ENCODE results near the gene KRT5. TPM values are rescaled to one million over a fixed set of nuclear protein-coding genes. Genes with fewer than 3 reads are reported as not detected.
"Not testable (repeated sequence)": the region's sequence is repeated elsewhere in the genome, so short reads cannot be mapped to it uniquely, and the experiment has no call there.

Gene KRT5
- total RNA-seq, 1 donor from 2014 or later: 0.51 TPM

DNA sequence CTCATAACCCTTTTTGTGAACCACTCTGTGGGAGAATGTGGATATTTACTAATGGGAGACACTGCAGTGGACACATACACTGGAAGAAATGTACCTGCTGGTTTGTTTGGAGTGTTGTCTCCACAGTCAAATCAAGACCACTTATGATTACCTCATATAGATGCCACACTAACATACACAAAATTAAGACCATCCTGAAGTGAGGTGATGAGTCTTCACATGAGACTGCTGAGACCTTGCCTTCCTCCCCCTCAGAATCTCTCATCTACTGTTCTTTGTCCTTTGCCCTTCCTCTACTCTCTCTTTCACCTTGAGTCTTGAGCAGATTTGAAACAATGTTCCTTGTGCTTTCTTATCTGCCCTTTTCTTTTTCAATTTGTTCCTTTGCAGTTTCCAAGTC is 31.5 kb downstream of the KRT5 start:
- H3K4me3 Mint-ChIP-seq: no peak overlapping the region
- no peaks in the 10 kb centered on the region for H3K4me1 Mint-ChIP-seq
- no peak for DNase-seq (ENCODE audit: low spot score in 2 of 2, unreplicated experiment in 2 of 2)
- no peak overlapping the region for H3K27ac Mint-ChIP-seq
- H3K9me3 Mint-ChIP-seq: peaks cover 13% of the 10 kb centered on the region
- H3K36me3 Mint-ChIP-seq: no peaks in the 10 kb centered on the region
- TF ChIP-seq, protein P1, sequence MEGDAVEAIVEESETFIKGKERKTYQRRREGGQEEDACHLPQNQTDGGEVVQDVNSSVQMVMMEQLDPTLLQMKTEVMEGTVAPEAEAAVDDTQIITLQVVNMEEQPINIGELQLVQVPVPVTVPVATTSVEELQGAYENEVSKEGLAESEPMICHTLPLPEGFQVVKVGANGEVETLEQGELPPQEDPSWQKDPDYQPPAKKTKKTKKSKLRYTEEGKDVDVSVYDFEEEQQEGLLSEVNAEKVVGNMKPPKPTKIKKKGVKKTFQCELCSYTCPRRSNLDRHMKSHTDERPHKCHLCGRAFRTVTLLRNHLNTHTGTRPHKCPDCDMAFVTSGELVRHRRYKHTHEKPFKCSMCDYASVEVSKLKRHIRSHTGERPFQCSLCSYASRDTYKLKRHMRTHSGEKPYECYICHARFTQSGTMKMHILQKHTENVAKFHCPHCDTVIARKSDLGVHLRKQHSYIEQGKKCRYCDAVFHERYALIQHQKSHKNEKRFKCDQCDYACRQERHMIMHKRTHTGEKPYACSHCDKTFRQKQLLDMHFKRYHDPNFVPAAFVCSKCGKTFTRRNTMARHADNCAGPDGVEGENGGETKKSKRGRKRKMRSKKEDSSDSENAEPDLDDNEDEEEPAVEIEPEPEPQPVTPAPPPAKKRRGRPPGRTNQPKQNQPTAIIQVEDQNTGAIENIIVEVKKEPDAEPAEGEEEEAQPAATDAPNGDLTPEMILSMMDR (IDR thresholded peaks at IDR 0.05; ENCODE audit: unreplicated experiment): no peak
- H3K27me3 Mint-ChIP-seq (ENCODE audit: low read depth): peaks cover 82% of the 10 kb centered on the region

DNA sequence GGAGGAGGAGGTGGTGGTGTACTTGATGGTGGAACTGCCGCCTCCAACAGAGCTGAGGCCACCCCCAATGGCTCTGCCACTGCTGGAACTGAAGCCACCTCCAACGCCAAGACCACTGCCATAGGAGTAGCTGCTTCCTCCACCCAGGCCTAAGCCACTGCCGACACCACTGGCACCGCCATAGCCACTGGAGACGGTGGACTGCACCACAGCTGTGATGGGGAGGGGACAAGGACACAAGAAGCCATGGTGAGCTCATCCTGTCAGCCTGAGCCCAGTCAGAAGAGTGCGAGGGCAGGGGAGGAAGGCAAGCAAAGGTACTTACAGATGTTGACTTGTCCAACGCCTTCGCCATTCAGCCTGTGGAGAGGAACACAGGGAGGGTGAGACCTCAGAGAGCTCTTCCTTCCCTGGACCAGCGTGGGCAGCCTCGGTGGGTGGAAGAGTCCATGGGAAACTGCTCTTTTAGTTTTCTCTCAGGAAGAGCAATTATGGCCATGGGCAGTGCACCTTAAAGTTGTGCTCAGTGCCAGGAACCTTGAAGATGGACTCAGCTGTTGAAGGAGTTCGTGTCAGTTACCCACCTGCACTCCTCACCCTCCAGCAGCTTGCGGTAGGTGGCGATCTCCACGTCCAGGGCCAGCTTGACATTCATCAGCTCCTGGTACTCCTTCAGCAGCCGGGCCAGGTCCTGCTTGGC is 32.3 kb downstream of the KRT5 start:
- not testable (repeated sequence) for H3K36me3 Mint-ChIP-seq; H3K4me3 Mint-ChIP-seq; H3K27ac Mint-ChIP-seq; DNase-seq (ENCODE audit: low spot score in 2 of 2, unreplicated experiment in 2 of 2); H3K4me1 Mint-ChIP-seq
- H3K27me3 Mint-ChIP-seq (ENCODE audit: low read depth): peaks cover 82% of the 10 kb centered on the region
- H3K9me3 Mint-ChIP-seq: peaks cover 13% of the 10 kb centered on the region

DNA sequence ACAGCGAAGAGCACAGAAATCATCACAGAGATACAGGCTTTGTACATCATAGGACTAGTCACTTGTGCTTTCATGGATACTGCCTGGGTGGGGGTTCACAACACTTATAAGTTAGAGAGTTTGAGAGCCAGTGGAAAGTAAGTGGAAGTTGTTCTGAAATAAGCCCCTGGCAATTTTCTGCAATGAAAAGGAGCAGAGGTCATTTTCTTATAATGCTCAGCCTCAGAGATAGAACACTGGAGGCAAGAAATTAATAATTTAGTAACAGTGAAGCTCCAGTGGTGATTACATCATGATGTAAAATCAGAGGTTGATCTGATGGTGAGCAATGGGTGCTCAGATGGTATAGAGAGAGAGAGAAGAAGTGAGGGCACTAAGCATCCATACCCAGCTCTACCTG is 33.0 kb downstream of the KRT5 start:
- no peak for DNase-seq (ENCODE audit: low spot score in 2 of 2, unreplicated experiment in 2 of 2)
- Mint-ChIP-seq H3K27ac (no peak overlapping the region), H3K4me1 (no peaks in the 10 kb centered on the region), H3K9me3 (peaks cover 13% of the 10 kb centered on the region), H3K4me3 (no peak overlapping the region), H3K36me3 (no peaks in the 10 kb centered on the region), H3K27me3 (ENCODE audit: low read depth) (peaks cover 81% of the 10 kb centered on the region)
- TF ChIP-seq, protein P1 (IDR thresholded peaks at IDR 0.05; ENCODE audit: unreplicated experiment): no peak

DNA sequence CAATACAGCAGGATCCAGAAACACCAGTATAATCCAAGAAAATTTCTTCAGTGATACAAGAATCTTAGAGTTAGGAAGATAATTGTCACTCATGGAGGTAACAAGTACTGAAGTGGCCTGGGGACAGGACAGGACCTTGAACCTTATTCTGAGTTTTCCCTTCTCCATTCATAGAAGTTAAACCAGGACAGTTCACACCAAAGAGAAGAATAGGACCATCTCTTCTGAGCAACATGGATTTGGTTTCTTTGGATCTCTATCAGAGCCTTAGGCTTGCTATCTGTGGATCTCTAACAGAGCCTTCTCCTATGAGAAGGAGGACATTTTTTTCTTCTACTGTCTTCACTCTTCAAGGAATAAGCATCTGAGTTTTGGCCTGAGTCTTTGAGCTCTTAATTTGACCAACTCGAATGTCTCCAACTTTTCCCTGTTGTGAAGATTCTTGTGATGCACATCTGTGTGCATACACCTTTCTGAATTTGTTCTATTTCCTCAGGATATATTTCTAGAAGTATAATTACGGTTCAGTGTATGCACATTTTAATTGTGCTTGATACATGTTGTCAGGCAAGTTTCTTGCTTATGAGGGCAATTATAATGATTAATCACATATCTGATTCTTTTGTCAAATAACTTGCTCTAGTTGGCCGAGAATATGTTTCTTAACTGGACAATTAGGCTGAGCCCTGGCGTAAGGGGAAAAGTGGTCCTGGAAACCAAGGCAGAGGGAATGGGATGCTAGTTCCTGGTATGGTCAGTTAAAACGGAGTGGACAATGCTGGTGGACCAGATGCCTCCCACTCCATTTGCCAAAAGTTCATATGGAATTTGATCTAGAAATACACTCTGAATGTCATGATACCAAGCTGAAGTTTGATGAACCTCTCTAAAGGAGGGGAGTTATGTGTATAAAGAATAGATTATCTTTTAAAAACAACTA is 33.8 kb downstream of the KRT5 start:
- Mint-ChIP-seq H3K4me3 (no peak overlapping the region), H3K36me3 (no peaks in the 10 kb centered on the region), H3K27ac (no peak overlapping the region), H3K27me3 (ENCODE audit: low read depth) (peaks cover 77% of the 10 kb centered on the region), H3K9me3 (peaks cover 13% of the 10 kb centered on the region), H3K4me1 (no peaks in the 10 kb centered on the region)
- DNase-seq (ENCODE audit: low spot score in 2 of 2, unreplicated experiment in 2 of 2): no peak
- TF ChIP-seq, protein P1 (IDR thresholded peaks at IDR 0.05; ENCODE audit: unreplicated experiment): no peak

DNA sequence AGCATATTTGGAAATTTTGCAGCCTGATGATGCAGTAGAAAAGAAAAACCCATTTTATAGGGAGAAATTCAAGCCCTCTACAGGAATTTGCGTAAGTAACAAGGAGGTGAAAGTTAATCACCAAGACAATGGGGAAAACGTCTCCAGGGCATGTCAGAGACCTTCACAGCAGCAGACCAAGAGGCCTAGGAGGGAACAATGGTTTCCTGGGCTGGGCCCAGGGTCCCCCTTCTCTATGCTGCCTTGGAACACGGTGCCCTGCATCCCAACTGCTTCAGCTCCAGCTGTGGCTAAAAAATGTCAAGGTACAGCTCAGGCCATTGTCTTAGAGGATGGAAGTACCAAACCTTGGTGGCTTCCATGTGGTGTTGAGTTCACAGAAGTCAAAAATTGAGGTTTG is 40.1 kb downstream of the KRT5 start:
- Mint-ChIP-seq H3K27ac (no peak overlapping the region), H3K4me3 (no peak overlapping the region), H3K9me3 (peaks cover 21% of the 10 kb centered on the region), H3K27me3 (ENCODE audit: low read depth) (peaks cover 35% of the 10 kb centered on the region), H3K4me1 (no peaks in the 10 kb centered on the region), H3K36me3 (no peaks in the 10 kb centered on the region)
- TF ChIP-seq, protein P1 (IDR thresholded peaks at IDR 0.05; ENCODE audit: unreplicated experiment): no peak
- no peak for DNase-seq (ENCODE audit: low spot score in 2 of 2, unreplicated experiment in 2 of 2)

DNA sequence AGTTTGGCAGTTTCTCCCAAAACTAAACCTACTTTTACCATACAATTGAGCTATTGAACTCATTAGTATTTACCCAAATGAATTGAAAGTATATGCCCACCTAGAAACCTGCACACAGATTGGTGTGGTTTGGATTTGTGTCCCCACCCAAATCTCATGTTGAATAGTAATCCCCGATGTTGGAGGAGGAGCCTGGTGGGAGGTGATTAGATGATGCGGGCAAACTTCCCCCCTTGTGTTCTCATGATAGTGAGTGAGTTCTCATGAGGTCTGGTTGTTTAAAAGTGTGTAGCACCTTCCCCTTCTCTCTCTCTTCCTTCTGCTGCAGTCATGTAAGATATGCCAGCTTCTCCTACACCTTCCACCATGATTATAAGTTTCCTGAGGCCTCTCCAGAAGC is 42.5 kb downstream of the KRT5 start:
- DNase-seq (ENCODE audit: low spot score in 2 of 2, unreplicated experiment in 2 of 2): no peak
- H3K4me1 Mint-ChIP-seq: no peaks in the 10 kb centered on the region
- H3K9me3 Mint-ChIP-seq: peaks cover 13% of the 10 kb centered on the region
- TF ChIP-seq, protein P1 (IDR thresholded peaks at IDR 0.05; ENCODE audit: unreplicated experiment): no peak
- peaks cover 23% of the 10 kb centered on the region for H3K27me3 Mint-ChIP-seq (ENCODE audit: low read depth)
- H3K4me3 Mint-ChIP-seq: no peak overlapping the region
- H3K27ac Mint-ChIP-seq: no peak overlapping the region
- H3K36me3 Mint-ChIP-seq: no peaks in the 10 kb centered on the region

Data from mesothelial cell of epicardium (in vitro differentiated cells).